NT2/D1 (cell line): ENCODE measurements around the gene PLK5.

ENCODE experiments used
- DNase-seq: peaks from one replicate; pipeline ENCODE4 v3.0.0-alpha.2; 2011; ENCODE audit warnings: low read depth, low spot score
- H3K27me3 ChIP-seq: 2 replicates; pipeline ENCODE4 v1.6.0; 2011; ENCODE audit warnings: mild to moderate bottlenecking; ENCODE audit not compliant: insufficient read length, insufficient read depth
- H3K36me3 ChIP-seq: 2 replicates; pipeline ENCODE4 v1.6.1; 2011; ENCODE audit warnings: mild to moderate bottlenecking, low read length, mixed read lengths; ENCODE audit not compliant: insufficient read depth, insufficient read length
- H3K4me1 ChIP-seq: 2 replicates; pipeline ENCODE4 v1.5.1; 2011; ENCODE audit not compliant: insufficient read depth, insufficient read length
- H3K4me3 ChIP-seq: 2 replicates; pipeline ENCODE4 v1.5.1; 2011; ENCODE audit warnings: low read depth; ENCODE audit not compliant: insufficient read length
- H3K9ac ChIP-seq: 2 replicates; pipeline ENCODE4 v1.6.0; 2011; ENCODE audit warnings: low read depth; ENCODE audit not compliant: insufficient read length
- H3K9me3 ChIP-seq: 2 replicates; pipeline ENCODE4 v1.5.1; 2011; ENCODE audit warnings: mild to moderate bottlenecking, low read length; ENCODE audit not compliant: insufficient read depth
- SUZ12 ChIP-seq: IDR thresholded peaks from 2 replicates; pipeline ENCODE4 v1.6.1; 2011; ENCODE audit not compliant: insufficient read length, insufficient read depth; ENCODE audit errors: extremely low read depth
- YY1 ChIP-seq: IDR thresholded peaks from 2 replicates; pipeline ENCODE4 v1.6.1; 2011; ENCODE audit not compliant: insufficient read length, insufficient read depth
- ZNF274 ChIP-seq: IDR thresholded peaks from 2 replicates; pipeline ENCODE4 v1.6.1; 2011; ENCODE audit warnings: mild to moderate bottlenecking, low read depth, low read length

Gene PLK5

GRCh38 chr19:1507192-1507660 is 16.7 kb upstream of the PLK5 start:
- DNase-seq: no peak
- TF ChIP-seq ZNF274 (no peak), SUZ12 (no peak)
- Histone ChIP-seq H3K9me3 (no peaks in the 10 kb centered on the region), H3K4me1 (peaks cover 24% of the 10 kb centered on the region), H3K27me3 (peaks cover 18% of the 10 kb centered on the region), H3K9ac (peak overlapping the region; percentile 53), H3K4me3 (peak overlapping the region; percentile 62), H3K36me3 (peaks cover 6% of the 10 kb centered on the region)

GRCh38 chr19:1507763-1508506 is 15.9 kb upstream of the PLK5 start:
- Histone ChIP-seq H3K27me3 (peaks cover 14% of the 10 kb centered on the region), H3K4me1 (peaks cover 23% of the 10 kb centered on the region), H3K36me3 (peaks cover 6% of the 10 kb centered on the region), H3K9ac (peak overlapping the region; percentile 69), H3K4me3 (peak overlapping the region; percentile 62), H3K9me3 (no peaks in the 10 kb centered on the region)
- peak; percentile 95 for DNase-seq
- TF ChIP-seq SUZ12 (no peak), ZNF274 (no peak), YY1 (no peak)

GRCh38 chr19:1508507-1508856 is 15.4 kb upstream of the PLK5 start:
- Histone ChIP-seq H3K9ac (peak overlapping the region; percentile 57), H3K9me3 (no peaks in the 10 kb centered on the region), H3K27me3 (peaks cover 9% of the 10 kb centered on the region), H3K36me3 (peaks cover 6% of the 10 kb centered on the region), H3K4me3 (peak overlapping the region; percentile 42), H3K4me1 (peaks cover 18% of the 10 kb centered on the region)
- TF ChIP-seq YY1 (no peak), SUZ12 (no peak), ZNF274 (no peak)
- no peak for DNase-seq

GRCh38 chr19:1509602-1510441 is 14.1 kb upstream of the PLK5 start:
- no peak for DNase-seq
- no peak for TF ChIP-seq YY1
- TF ChIP-seq SUZ12: no peak
- TF ChIP-seq ZNF274: no peak
- H3K4me3 ChIP-seq: no peak overlapping the region
- peaks cover 11% of the 10 kb centered on the region for H3K4me1 ChIP-seq
- peaks cover 6% of the 10 kb centered on the region for H3K36me3 ChIP-seq
- no peaks in the 10 kb centered on the region for H3K9me3 ChIP-seq
- H3K27me3 ChIP-seq: no peaks in the 10 kb centered on the region
- no peak overlapping the region for H3K9ac ChIP-seq

DNA sequence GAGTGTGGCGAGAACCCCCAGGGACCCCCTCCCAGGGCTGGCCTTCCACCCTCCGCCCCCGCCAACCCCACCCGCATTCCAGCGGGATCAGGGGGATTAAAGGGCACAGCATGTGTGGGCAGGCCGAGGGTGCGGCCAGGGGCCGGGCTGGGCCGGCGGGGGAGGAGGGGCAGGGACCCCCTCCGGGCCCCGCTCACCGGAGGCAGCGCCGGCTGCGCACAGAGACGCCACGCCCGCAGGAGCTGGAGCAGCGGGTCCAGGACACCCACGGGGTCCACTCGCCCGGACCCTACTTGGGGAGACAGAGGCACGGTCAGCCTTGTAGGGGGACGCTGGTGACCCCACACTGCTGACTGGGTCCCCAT is 13.5 kb upstream of the PLK5 start:
- TF ChIP-seq YY1 (no peak), ZNF274 (no peak), SUZ12 (no peak)
- no peaks in the 10 kb centered on the region for H3K27me3 ChIP-seq
- H3K36me3 ChIP-seq: peaks cover 6% of the 10 kb centered on the region
- no peaks in the 10 kb centered on the region for H3K9me3 ChIP-seq
- no peak overlapping the region for H3K4me3 ChIP-seq
- no peak overlapping the region for H3K9ac ChIP-seq
- no peak for DNase-seq
- peaks cover 11% of the 10 kb centered on the region for H3K4me1 ChIP-seq

- DNase-seq: no peak
- peaks cover 6% of the 10 kb centered on the region for H3K36me3 ChIP-seq
- no peaks in the 10 kb centered on the region for H3K27me3 ChIP-seq
- TF ChIP-seq SUZ12 (no peak), YY1 (no peak), ZNF274 (no peak)
- H3K4me1 ChIP-seq: peaks cover 11% of the 10 kb centered on the region
- H3K4me3 ChIP-seq: no peak overlapping the region
- no peaks in the 10 kb centered on the region for H3K9me3 ChIP-seq
- no peak overlapping the region for H3K9ac ChIP-seq
Measured at GRCh38 chr19:1510807-1511206, 13.1 kb upstream of the PLK5 start.
